ES-I3 (cell line): ENCODE results near the gene P4HA1.
"Not testable (repeated sequence)": the region's sequence is repeated elsewhere in the genome, so short reads cannot be mapped to it uniquely, and the experiment has no call there.

Source experiments
- H3K36me3 ChIP-seq: 2 replicates; pipeline ENCODE4 v1.6.1; 2013; ENCODE audit warnings: mild to moderate bottlenecking, low read length, control low read depth, moderate library complexity; ENCODE audit not compliant: insufficient read depth
- H3K4me1 ChIP-seq: 2 replicates; pipeline ENCODE4 v1.6.1; 2013; ENCODE audit warnings: mild to moderate bottlenecking, control low read depth, low read length; ENCODE audit not compliant: insufficient read depth
- H3K9ac ChIP-seq: 2 replicates; pipeline ENCODE4 v1.6.1; 2013; ENCODE audit warnings: low read depth, mild to moderate bottlenecking, low read length, moderate library complexity
- H3K9me3 ChIP-seq: 2 replicates; pipeline ENCODE4 v1.6.1; 2013; ENCODE audit warnings: mild to moderate bottlenecking, low read length, moderate library complexity; ENCODE audit not compliant: control insufficient read depth, insufficient read depth

P4HA1 gene

GRCh38 chr10:73110345-73110849 is 13.7 kb upstream of the P4HA1 start, which contains the start of gene NUDT13:
NUDT13 (plus strand) TSS chr10:73110455; CDS start chr10:73114366, 3,911 bp downstream.
- Histone ChIP-seq H3K9ac (peak within 1 kb of the TSS; percentile 82), H3K36me3 (no peaks in the 10 kb centered on the region), H3K4me1 (peaks cover 3% of the 10 kb centered on the region; the same call in 1 of the 2 replicates), H3K9me3 (no peaks in the 10 kb centered on the region)

GRCh38 chr10:73109248-73109652 is 12.6 kb upstream of the P4HA1 start:
- not testable (repeated sequence) for H3K9me3 ChIP-seq, H3K4me1 ChIP-seq, H3K36me3 ChIP-seq, H3K9ac ChIP-seq

GRCh38 chr10:73106301-73106700 is 9.6 kb upstream of the P4HA1 start:
- H3K9ac ChIP-seq: no peak overlapping the region
- no peaks in the 10 kb centered on the region; the same call in 1 of the 2 replicates for H3K4me1 ChIP-seq
- H3K36me3 ChIP-seq: no peaks in the 10 kb centered on the region
- H3K9me3 ChIP-seq: no peaks in the 10 kb centered on the region

GRCh38 chr10:73099141-73099540 is 2.5 kb upstream of the P4HA1 start:
- H3K9ac ChIP-seq: no peak overlapping the region
- H3K36me3 ChIP-seq: no peaks in the 10 kb centered on the region
- H3K4me1 ChIP-seq: peaks cover 8% of the 10 kb centered on the region; the same call in 1 of the 2 replicates

GRCh38 chr10:73097305-73097670 is 622 bp upstream of the P4HA1 start:
- peaks cover 9% of the 10 kb centered on the region; the same call in 1 of the 2 replicates for H3K4me1 ChIP-seq
- H3K9me3 ChIP-seq: no peaks in the 10 kb centered on the region
- peak overlapping the region; percentile 100 for H3K9ac ChIP-seq
- no peaks in the 10 kb centered on the region for H3K36me3 ChIP-seq

More at GRCh38 chr10:73099141-73099540, 2.5 kb upstream of the P4HA1 start:
- no peaks in the 10 kb centered on the region for H3K9me3 ChIP-seq

GRCh38 chr10:73096041-73096448 is 621 bp downstream of the P4HA1 start:
- H3K9ac ChIP-seq: peak overlapping the region; percentile 100
- H3K36me3 ChIP-seq: no peaks in the 10 kb centered on the region
- H3K9me3 ChIP-seq: no peaks in the 10 kb centered on the region
- H3K4me1 ChIP-seq: peaks cover 9% of the 10 kb centered on the region; the same call in 1 of the 2 replicates

- peak overlapping the region; percentile 100 for H3K9ac ChIP-seq
- no peaks in the 10 kb centered on the region for H3K36me3 ChIP-seq
- peaks cover 9% of the 10 kb centered on the region; the same call in 1 of the 2 replicates for H3K4me1 ChIP-seq
- no peaks in the 10 kb centered on the region for H3K9me3 ChIP-seq
Measured at GRCh38 chr10:73095481-73096021, 1.1 kb downstream of the P4HA1 start.

- H3K36me3 ChIP-seq: no peaks in the 10 kb centered on the region
- H3K9me3 ChIP-seq: no peaks in the 10 kb centered on the region
- peak overlapping the region; percentile 100 for H3K9ac ChIP-seq
- H3K4me1 ChIP-seq: peaks cover 9% of the 10 kb centered on the region; the same call in 1 of the 2 replicates
Measured at GRCh38 chr10:73094986-73095480, 1.6 kb downstream of the P4HA1 start.

GRCh38 chr10:73093922-73094850 is 2.5 kb downstream of the P4HA1 start:
- Histone ChIP-seq H3K4me1 (peaks cover 9% of the 10 kb centered on the region; the same call in 1 of the 2 replicates), H3K9ac (0 out of 2 replicates have a peak overlapping the region, but pooled peaks have one; percentile 13), H3K9me3 (no peaks in the 10 kb centered on the region), H3K36me3 (no peaks in the 10 kb centered on the region)

GRCh38 chr10:73092830-73093229 is 3.8 kb downstream of the P4HA1 start:
- no peaks in the 10 kb centered on the region for H3K9me3 ChIP-seq
- no peak overlapping the region for H3K9ac ChIP-seq
- no peaks in the 10 kb centered on the region for H3K36me3 ChIP-seq
- H3K4me1 ChIP-seq: peaks cover 9% of the 10 kb centered on the region; the same call in 1 of the 2 replicates

- no peaks in the 10 kb centered on the region for H3K9me3 ChIP-seq
- no peaks in the 10 kb centered on the region for H3K4me1 ChIP-seq
- no peak overlapping the region for H3K9ac ChIP-seq
- H3K36me3 ChIP-seq: no peaks in the 10 kb centered on the region
Measured at GRCh38 chr10:73088304-73088703, 8.4 kb downstream of the P4HA1 start.

- Histone ChIP-seq H3K9ac (no peak overlapping the region), H3K36me3 (no peaks in the 10 kb centered on the region), H3K4me1 (no peaks in the 10 kb centered on the region), H3K9me3 (no peaks in the 10 kb centered on the region)
Measured at GRCh38 chr10:73086816-73087215, 9.8 kb downstream of the P4HA1 start.

- Histone ChIP-seq H3K9me3 (no peaks in the 10 kb centered on the region), H3K9ac (no peak overlapping the region), H3K4me1 (no peaks in the 10 kb centered on the region), H3K36me3 (no peaks in the 10 kb centered on the region)
Measured at GRCh38 chr10:73084209-73084608, 12.5 kb downstream of the P4HA1 start.

- no peaks in the 10 kb centered on the region for H3K9me3 ChIP-seq
- H3K4me1 ChIP-seq: no peaks in the 10 kb centered on the region
- H3K36me3 ChIP-seq: no peaks in the 10 kb centered on the region
- H3K9ac ChIP-seq: no peak overlapping the region
Measured at GRCh38 chr10:73083221-73083620, 13.4 kb downstream of the P4HA1 start.
